MV-4-11 (cell line): ENCODE data around the gene ASB2.

ENCODE experiments used
- DNase-seq: peaks from one replicate; lab custom pipeline; 2025; lab: John Stamatoyannopoulos, UW

Gene ASB2

GRCh38 chr14:93980456-93981201 is 4.3 kb upstream of the ASB2 start:
- no peak for DNase-seq

- no peak for DNase-seq
Observed at GRCh38 chr14:93978735-93979134, 2.4 kb upstream of the ASB2 start.

GRCh38 chr14:93977790-93978581 is 1.6 kb upstream of the ASB2 start:
- no peak for DNase-seq

GRCh38 chr14:93977171-93977570 is 801 bp upstream of the ASB2 start:
- no peak for DNase-seq

- no peak for DNase-seq
Observed at GRCh38 chr14:93975791-93976476, 436 bp downstream of the ASB2 start.

GRCh38 chr14:93974833-93975232 is 1.5 kb downstream of the ASB2 start:
- peak; percentile 88 for DNase-seq

- no peak for DNase-seq
Observed at GRCh38 chr14:93974299-93974698, 2.1 kb downstream of the ASB2 start.

- DNase-seq, result no peak
Observed at GRCh38 chr14:93973607-93974006, 2.8 kb downstream of the ASB2 start.

- DNase-seq, result no peak
Observed at GRCh38 chr14:93972618-93973205, 3.7 kb downstream of the ASB2 start.

GRCh38 chr14:93971635-93972027 is 4.7 kb downstream of the ASB2 start:
- no peak for DNase-seq

GRCh38 chr14:93970965-93971634 is 5.3 kb downstream of the ASB2 start:
- peak; percentile 61 for DNase-seq

GRCh38 chr14:93970585-93970964 is 5.8 kb downstream of the ASB2 start:
- DNase-seq, result peak; percentile 40

GRCh38 chr14:93969082-93969828 is 7.1 kb downstream of the ASB2 start:
- DNase-seq, result no peak

GRCh38 chr14:93967637-93968250 is 8.6 kb downstream of the ASB2 start:
- DNase-seq, result peak; percentile 96

GRCh38 chr14:93965946-93966474 is 10.4 kb downstream of the ASB2 start:
- DNase-seq, result no peak

- no peak for DNase-seq
Observed at GRCh38 chr14:93965287-93965821, 11.0 kb downstream of the ASB2 start.

- no peak for DNase-seq
Observed at GRCh38 chr14:93964820-93965286, 11.5 kb downstream of the ASB2 start.

- DNase-seq, result no peak
Observed at GRCh38 chr14:93964281-93964680, 12.1 kb downstream of the ASB2 start.

GRCh38 chr14:93963692-93964091 is 12.7 kb downstream of the ASB2 start:
- no peak for DNase-seq
